SU-DHL-6 (cell line): ENCODE measurements around the gene ACADM.

Source experiments
- EZH2phosphoT487 ChIP-seq: fragments of 200-600 bp; sonication (generic), shearing (Covaris generic); conservative IDR thresholded peaks from 2 replicates; pipeline ENCODE4 v1.6.1; 2018; ENCODE audit warnings: mild to moderate bottlenecking, antibody characterized with exemption, low read length, moderate library complexity, mixed read lengths
- TF ChIP-seq, protein P1 (sequence below): fragments of 200-600 bp; sonication (generic); IDR thresholded peaks from one replicate; pipeline ENCODE4 v1.5.1; 2017; ENCODE audit warnings: antibody characterized with exemption, mild to moderate bottlenecking, low read length, moderate library complexity; ENCODE audit not compliant: insufficient read depth, poor library complexity, severe bottlenecking

DNA sequence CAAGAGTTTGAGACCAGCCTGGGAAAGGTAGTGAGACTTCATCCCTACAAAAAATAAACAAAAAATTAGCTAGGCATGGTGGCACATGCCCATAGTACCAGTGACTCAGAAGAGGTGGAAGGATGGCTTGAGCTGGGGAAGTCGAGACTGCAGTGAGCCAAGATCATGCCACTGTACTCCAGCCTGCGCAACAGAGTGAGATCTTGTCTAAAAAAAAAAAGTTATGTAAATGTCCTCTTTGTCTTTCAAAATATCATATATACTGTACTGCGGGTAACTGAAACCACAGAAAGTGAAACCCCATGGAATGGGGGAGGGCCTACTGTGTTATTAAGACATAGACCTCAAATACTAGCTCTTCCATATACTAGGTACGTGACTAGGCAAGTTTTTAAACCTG lies 20.8 kb downstream of the ACADM start:
- TF ChIP-seq, protein P1, sequence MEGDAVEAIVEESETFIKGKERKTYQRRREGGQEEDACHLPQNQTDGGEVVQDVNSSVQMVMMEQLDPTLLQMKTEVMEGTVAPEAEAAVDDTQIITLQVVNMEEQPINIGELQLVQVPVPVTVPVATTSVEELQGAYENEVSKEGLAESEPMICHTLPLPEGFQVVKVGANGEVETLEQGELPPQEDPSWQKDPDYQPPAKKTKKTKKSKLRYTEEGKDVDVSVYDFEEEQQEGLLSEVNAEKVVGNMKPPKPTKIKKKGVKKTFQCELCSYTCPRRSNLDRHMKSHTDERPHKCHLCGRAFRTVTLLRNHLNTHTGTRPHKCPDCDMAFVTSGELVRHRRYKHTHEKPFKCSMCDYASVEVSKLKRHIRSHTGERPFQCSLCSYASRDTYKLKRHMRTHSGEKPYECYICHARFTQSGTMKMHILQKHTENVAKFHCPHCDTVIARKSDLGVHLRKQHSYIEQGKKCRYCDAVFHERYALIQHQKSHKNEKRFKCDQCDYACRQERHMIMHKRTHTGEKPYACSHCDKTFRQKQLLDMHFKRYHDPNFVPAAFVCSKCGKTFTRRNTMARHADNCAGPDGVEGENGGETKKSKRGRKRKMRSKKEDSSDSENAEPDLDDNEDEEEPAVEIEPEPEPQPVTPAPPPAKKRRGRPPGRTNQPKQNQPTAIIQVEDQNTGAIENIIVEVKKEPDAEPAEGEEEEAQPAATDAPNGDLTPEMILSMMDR: no peak
- TF ChIP-seq EZH2phosphoT487: no peak
